Measurements from ENCODE around the gene CROCC2. TPM values are rescaled to one million over a fixed set of nuclear protein-coding genes. Genes with fewer than 3 reads are reported as not detected.
A peak's percentile ranks its signal among the peaks of the same experiment; 100 is the strongest.

CROCC2 gene
- total RNA-seq, 1 donor from 2014 or later, result not detected

GRCh38 chr2:240987588-240987987, 81.5 kb downstream of the CROCC2 start:
- no peak for ATAC-seq
- intact Hi-C loops (cut with DNase I), result loop anchor here (5.0 kb wide), 1 partner anchor 135 kb away; no protein-coding TSS in a partner anchor
- DNase-seq (ENCODE audit: missing footprints), result peak; percentile 53

- no peak for ATAC-seq
- DNase-seq (ENCODE audit: missing footprints), result peak; percentile 15
- intact Hi-C loops (cut with DNase I), result loop anchor here (5.0 kb wide), 1 partner anchor 136 kb away; no protein-coding TSS in a partner anchor
These were observed 82.0 kb downstream of the CROCC2 start for GRCh38 chr2:240988146-240988545.

GRCh38 chr2:240988571-240989271, 82.6 kb downstream of the CROCC2 start:
- DNase-seq (ENCODE audit: missing footprints) (peak; percentile 72), ATAC-seq (no peak)
- intact Hi-C loops (cut with DNase I), result loop anchor here (5.0 kb wide), 1 partner anchor 136 kb away; no protein-coding TSS in a partner anchor

- ATAC-seq, result no peak
These were observed 83.5 kb downstream of the CROCC2 start for GRCh38 chr2:240989451-240990265.

GRCh38 chr2:240990266-240990529, 84.1 kb downstream of the CROCC2 start:
- DNase-seq (ENCODE audit: missing footprints) (no peak), ATAC-seq (no peak)
- intact Hi-C loops (cut with DNase I), result loop anchor here (5.0 kb wide), 1 partner anchor 78 kb away; no protein-coding TSS in a partner anchor

More at GRCh38 chr2:240989451-240990265, 83.5 kb downstream of the CROCC2 start:
- peak; percentile 66 for DNase-seq (ENCODE audit: missing footprints)
- intact Hi-C loops (cut with DNase I), result loop anchor here (5.0 kb wide), 2 partner anchors 77 to 137 kb away; no protein-coding TSS in a partner anchor

- intact Hi-C loops (cut with DNase I), result loop anchor here (5.0 kb wide), 1 partner anchor 79 kb away; no protein-coding TSS in a partner anchor
- DNase-seq (ENCODE audit: missing footprints), result peak; percentile 64
- no peak for ATAC-seq
These were observed 84.7 kb downstream of the CROCC2 start for GRCh38 chr2:240990726-240991377.

- intact Hi-C loops (cut with DNase I), result loop anchor here (5.0 kb wide), 1 partner anchor 79 kb away; no protein-coding TSS in a partner anchor
- ATAC-seq (peak; percentile 81), DNase-seq (ENCODE audit: missing footprints) (peak; percentile 92)
These were observed 85.5 kb downstream of the CROCC2 start for GRCh38 chr2:240991378-240992263.

- intact Hi-C loops (cut with DNase I), result loop anchor here (5.0 kb wide), 1 partner anchor 80 kb away; no protein-coding TSS in a partner anchor
- ATAC-seq (no peak), DNase-seq (ENCODE audit: missing footprints) (peak; percentile 54)
These were observed 86.6 kb downstream of the CROCC2 start for GRCh38 chr2:240992572-240993291.

- no peak for ATAC-seq
- DNase-seq (ENCODE audit: missing footprints), result peak; percentile 50
- intact Hi-C loops (cut with DNase I), result loop anchor here (5.0 kb wide), 1 partner anchor 81 kb away; no protein-coding TSS in a partner anchor
These were observed 87.5 kb downstream of the CROCC2 start for GRCh38 chr2:240993446-240994170.

GRCh38 chr2:240994171-240994896, 88.2 kb downstream of the CROCC2 start:
- ATAC-seq (no peak), DNase-seq (ENCODE audit: missing footprints) (peak; percentile 63)
- intact Hi-C loops (cut with DNase I), result loop anchor here (5.0 kb wide), 1 partner anchor 82 kb away; no protein-coding TSS in a partner anchor

GRCh38 chr2:240995041-240996021, 89.2 kb downstream of the CROCC2 start:
- peak; percentile 21 for DNase-seq (ENCODE audit: missing footprints)
- no peak for ATAC-seq
- intact Hi-C loops (cut with DNase I), result no loop called here

- no peak for ATAC-seq
- DNase-seq (ENCODE audit: missing footprints), result peak; percentile 63
- intact Hi-C loops (cut with DNase I), result no loop called here
These were observed 90.2 kb downstream of the CROCC2 start for GRCh38 chr2:240996161-240996833.

- intact Hi-C loops (cut with DNase I), result no loop called here
- ATAC-seq, result no peak
- peak; percentile 47 for DNase-seq (ENCODE audit: missing footprints)
These were observed 90.7 kb downstream of the CROCC2 start for GRCh38 chr2:240996834-240997140.

GRCh38 chr2:240997141-240997855, 91.2 kb downstream of the CROCC2 start:
- ATAC-seq (peak; percentile 17), DNase-seq (ENCODE audit: missing footprints) (peak; percentile 58)
- intact Hi-C loops (cut with DNase I), result no loop called here

Data from Right ventricle myocardium inferior (tissue), 1 donor.